ENCODE results near the gene TMEM101. TPM values are rescaled to one million over a fixed set of nuclear protein-coding genes. Genes with fewer than 3 reads are reported as not detected.
A peak's percentile ranks its signal among the peaks of the same experiment; 100 is the strongest.

Gene TMEM101
- total and polyA plus RNA-seq, 2 of the 13 experiments (the other 11 are each of a cell fraction or from before 2014, with no cell fraction given): 72.0 to 100 TPM

GRCh38 chr17:44002141-44002848 lies 12.5 kb downstream of the TMEM101 start (continued):
- TF ChIP-seq ZNF691 (CRISPR knock-in tag; IDR thresholded peaks at IDR 0.05; ENCODE audit: borderline replicate concordance, low read depth): peak; percentile 77
- no peak for TF ChIP-seq ZNF354B (CRISPR knock-in tag; IDR thresholded peaks at IDR 0.05)
- peak; percentile 26; the same call in 1 of the 2 replicates for TF ChIP-seq TCF7 (IDR thresholded peaks at IDR 0.05; ENCODE audit: low read depth)
- no peak for TF ChIP-seq CAMTA2 (CRISPR knock-in tag; IDR thresholded peaks at IDR 0.05; ENCODE audit: borderline replicate concordance)
- 0 out of 2 replicates have a peak, but pooled peaks have one; percentile 22 for TF ChIP-seq ZMAT3 (CRISPR knock-in tag; conservative IDR thresholded peaks at IDR 0.05)
- peak; percentile 69; the same call in 1 of the 2 replicates for TF ChIP-seq HMG20A (CRISPR knock-in tag; IDR thresholded peaks at IDR 0.05; ENCODE audit: borderline replicate concordance)
- peak; percentile 97 for TF ChIP-seq KLF6 (CRISPR knock-in tag; IDR thresholded peaks at IDR 0.05)
- TF ChIP-seq ATF7 (IDR thresholded peaks at IDR 0.05): no peak
- no peak for TF ChIP-seq ATF7 (CRISPR knock-in tag; IDR thresholded peaks at IDR 0.05)
- TF ChIP-seq CEBPG (CRISPR knock-in tag; IDR thresholded peaks at IDR 0.05): peak; percentile 96
- TF ChIP-seq HIC2 (CRISPR knock-in tag; IDR thresholded peaks at IDR 0.05; ENCODE audit: low read depth): peak; percentile 90; the same call in 1 of the 2 replicates
- no peak for TF ChIP-seq REST (IDR thresholded peaks at IDR 0.05; ENCODE audit: borderline replicate concordance in 1 of 2, low read depth in 1 of 2, low read length in 2 of 2)
- no peak for TF ChIP-seq ZNF253 (CRISPR knock-in tag; IDR thresholded peaks at IDR 0.05; ENCODE audit: borderline replicate concordance)
- peak; percentile 31; the same call in 1 of the 2 replicates for TF ChIP-seq TAF1 (CRISPR knock-in tag; IDR thresholded peaks at IDR 0.05)
- TF ChIP-seq MTF2 (CRISPR knock-in tag; IDR thresholded peaks at IDR 0.05; ENCODE audit: borderline replicate concordance): no peak
- TF ChIP-seq THAP11 (CRISPR knock-in tag; IDR thresholded peaks at IDR 0.05): peak; percentile 84
- TF ChIP-seq KDM4B (CRISPR knock-in tag; IDR thresholded peaks at IDR 0.05): peak; percentile 23; the same call in 1 of the 2 replicates
- peak; percentile 75 for TF ChIP-seq NR2C2 (CRISPR knock-in tag; IDR thresholded peaks at IDR 0.05; ENCODE audit: borderline replicate concordance)
- peak; percentile 87 for TF ChIP-seq MLX (CRISPR knock-in tag; IDR thresholded peaks at IDR 0.05)
- TF ChIP-seq NR2F1 (CRISPR knock-in tag; IDR thresholded peaks at IDR 0.05): peak in 1 of 2 experiments; percentile 36; a peak in 3 of 4 replicates
- no peak for TF ChIP-seq GTF2F1 (IDR thresholded peaks at IDR 0.05; ENCODE audit: low read length)
- no peak for TF ChIP-seq ZNF709 (CRISPR knock-in tag; IDR thresholded peaks at IDR 0.05)
- TF ChIP-seq BORCS8-MEF2B (CRISPR knock-in tag; IDR thresholded peaks at IDR 0.05): 0 out of 2 replicates have a peak, but pooled peaks have one; percentile 45
- no peak for TF ChIP-seq SOX6 (IDR thresholded peaks at IDR 0.05)
- peak; percentile 94 for TF ChIP-seq SOX6 (CRISPR knock-in tag; IDR thresholded peaks at IDR 0.05)

All from HepG2 (cell line).